Measurements from ENCODE around the gene NXPH4. TPM values are rescaled to one million over a fixed set of nuclear protein-coding genes. Genes with fewer than 3 reads are reported as not detected.

NXPH4 gene
- total RNA-seq, 4 donors from 2014 or later: not detected

DNA sequence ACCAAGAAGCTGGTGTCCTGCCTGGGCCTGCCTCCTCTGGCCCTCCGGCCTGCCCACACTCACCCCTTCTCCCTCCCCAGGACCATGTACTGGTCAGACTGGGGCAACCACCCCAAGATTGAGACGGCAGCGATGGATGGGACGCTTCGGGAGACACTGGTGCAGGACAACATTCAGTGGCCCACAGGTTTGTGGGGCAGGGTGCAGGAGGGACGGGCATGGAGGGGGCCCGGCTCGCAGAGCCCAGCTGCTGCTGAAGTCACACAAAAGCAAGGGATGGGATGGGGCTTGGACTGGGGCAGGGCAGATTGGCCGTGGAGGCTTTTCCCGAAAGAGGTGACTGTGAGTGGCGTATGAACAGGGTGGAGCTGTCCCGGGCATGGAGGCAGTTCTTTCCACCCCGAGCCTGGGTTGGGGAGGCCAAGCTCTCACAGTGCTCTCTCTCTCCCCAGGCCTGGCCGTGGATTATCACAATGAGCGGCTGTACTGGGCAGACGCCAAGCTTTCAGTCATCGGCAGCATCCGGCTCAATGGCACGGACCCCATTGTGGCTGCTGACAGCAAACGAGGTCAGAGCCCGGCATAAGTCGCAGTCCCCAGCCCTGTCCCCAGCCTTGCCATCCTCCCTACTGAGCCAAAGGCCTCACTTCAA lies 7.8 kb upstream of the NXPH4 start:
- Histone ChIP-seq H3K4me3 (no peak overlapping the region), H3K9me3 (no peaks in the 10 kb centered on the region), H3K27ac (no peak overlapping the region), H3K36me3 (no peaks in the 10 kb centered on the region), H3K4me1 (peaks cover 4% of the 10 kb centered on the region in 2 donors), H3K27me3 (no peaks in the 10 kb centered on the region)
- intact Hi-C loops (cut with DNase I; ENCODE audit: low total_unique reads): no loop called here
- in situ Hi-C loops (cut with MboI; ENCODE audit: low sequenced_read_pairs in 4 of 4): no loop called here
- ATAC-seq: no peak
- no peak for DNase-seq
- TF ChIP-seq, protein P1, sequence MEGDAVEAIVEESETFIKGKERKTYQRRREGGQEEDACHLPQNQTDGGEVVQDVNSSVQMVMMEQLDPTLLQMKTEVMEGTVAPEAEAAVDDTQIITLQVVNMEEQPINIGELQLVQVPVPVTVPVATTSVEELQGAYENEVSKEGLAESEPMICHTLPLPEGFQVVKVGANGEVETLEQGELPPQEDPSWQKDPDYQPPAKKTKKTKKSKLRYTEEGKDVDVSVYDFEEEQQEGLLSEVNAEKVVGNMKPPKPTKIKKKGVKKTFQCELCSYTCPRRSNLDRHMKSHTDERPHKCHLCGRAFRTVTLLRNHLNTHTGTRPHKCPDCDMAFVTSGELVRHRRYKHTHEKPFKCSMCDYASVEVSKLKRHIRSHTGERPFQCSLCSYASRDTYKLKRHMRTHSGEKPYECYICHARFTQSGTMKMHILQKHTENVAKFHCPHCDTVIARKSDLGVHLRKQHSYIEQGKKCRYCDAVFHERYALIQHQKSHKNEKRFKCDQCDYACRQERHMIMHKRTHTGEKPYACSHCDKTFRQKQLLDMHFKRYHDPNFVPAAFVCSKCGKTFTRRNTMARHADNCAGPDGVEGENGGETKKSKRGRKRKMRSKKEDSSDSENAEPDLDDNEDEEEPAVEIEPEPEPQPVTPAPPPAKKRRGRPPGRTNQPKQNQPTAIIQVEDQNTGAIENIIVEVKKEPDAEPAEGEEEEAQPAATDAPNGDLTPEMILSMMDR (IDR thresholded peaks at IDR 0.05 in 4 of 5, conservative IDR thresholded peaks at IDR 0.05 in 1 of 5): no peak
- TF ChIP-seq POLR2A (IDR thresholded peaks at IDR 0.05): no peak

DNA sequence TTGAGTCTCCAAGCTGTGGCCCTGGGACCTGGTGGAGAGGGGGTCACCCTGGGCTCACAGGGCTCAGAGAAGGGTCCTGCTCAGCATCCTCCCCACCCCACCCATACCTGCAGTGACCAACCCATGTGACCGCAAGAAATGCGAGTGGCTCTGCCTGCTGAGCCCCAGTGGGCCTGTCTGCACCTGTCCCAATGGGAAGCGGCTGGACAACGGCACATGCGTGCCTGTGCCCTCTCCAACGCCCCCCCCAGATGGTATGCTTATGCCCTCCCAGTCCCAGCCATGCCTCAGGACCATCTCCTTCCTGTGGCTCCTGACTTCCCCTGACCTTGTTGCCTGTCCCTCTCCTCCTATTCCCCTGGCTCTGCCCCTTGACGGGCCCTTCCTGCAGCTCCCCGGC lies 6.7 kb upstream of the NXPH4 start:
- peaks cover 5 to 6% of the 10 kb centered on the region in 2 donors for H3K4me1 ChIP-seq
- H3K36me3 ChIP-seq: no peaks in the 10 kb centered on the region
- TF ChIP-seq, protein P1 (IDR thresholded peaks at IDR 0.05 in 4 of 5, conservative IDR thresholded peaks at IDR 0.05 in 1 of 5): no peak
- TF ChIP-seq POLR2A (IDR thresholded peaks at IDR 0.05): no peak
- H3K9me3 ChIP-seq: no peaks in the 10 kb centered on the region
- no peak overlapping the region for H3K27ac ChIP-seq
- peaks cover under 1 to 6% (median 5%) of the 10 kb centered on the region in 3 donors for H3K27me3 ChIP-seq
- in situ Hi-C loops (cut with MboI; ENCODE audit: low sequenced_read_pairs in 4 of 4): no loop called here
- no peak overlapping the region for H3K4me3 ChIP-seq
- ATAC-seq: no peak
- intact Hi-C loops (cut with DNase I; ENCODE audit: low total_unique reads): no loop called here
- DNase-seq: no peak

DNA sequence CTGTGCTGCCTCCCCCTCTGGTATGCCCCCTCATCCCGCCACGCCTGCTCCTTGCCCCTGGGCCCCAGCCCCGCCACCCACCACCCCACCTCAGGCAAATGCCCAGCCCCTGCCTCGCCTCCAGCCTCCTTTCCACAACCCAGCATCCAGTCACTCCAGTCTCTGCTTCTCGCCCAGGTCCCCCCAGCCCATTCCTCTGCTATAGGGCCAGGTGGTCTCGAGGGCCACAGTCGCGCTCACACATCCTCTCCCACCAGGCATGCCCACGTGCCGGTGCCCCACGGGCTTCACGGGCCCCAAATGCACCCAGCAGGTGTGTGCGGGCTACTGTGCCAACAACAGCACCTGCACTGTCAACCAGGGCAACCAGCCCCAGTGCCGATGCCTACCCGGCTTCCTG lies 6.1 kb upstream of the NXPH4 start:
- intact Hi-C loops (cut with DNase I; ENCODE audit: low total_unique reads) (no loop called here), in situ Hi-C loops (cut with MboI; ENCODE audit: low sequenced_read_pairs in 4 of 4) (no loop called here)
- no peak for ATAC-seq

DNA sequence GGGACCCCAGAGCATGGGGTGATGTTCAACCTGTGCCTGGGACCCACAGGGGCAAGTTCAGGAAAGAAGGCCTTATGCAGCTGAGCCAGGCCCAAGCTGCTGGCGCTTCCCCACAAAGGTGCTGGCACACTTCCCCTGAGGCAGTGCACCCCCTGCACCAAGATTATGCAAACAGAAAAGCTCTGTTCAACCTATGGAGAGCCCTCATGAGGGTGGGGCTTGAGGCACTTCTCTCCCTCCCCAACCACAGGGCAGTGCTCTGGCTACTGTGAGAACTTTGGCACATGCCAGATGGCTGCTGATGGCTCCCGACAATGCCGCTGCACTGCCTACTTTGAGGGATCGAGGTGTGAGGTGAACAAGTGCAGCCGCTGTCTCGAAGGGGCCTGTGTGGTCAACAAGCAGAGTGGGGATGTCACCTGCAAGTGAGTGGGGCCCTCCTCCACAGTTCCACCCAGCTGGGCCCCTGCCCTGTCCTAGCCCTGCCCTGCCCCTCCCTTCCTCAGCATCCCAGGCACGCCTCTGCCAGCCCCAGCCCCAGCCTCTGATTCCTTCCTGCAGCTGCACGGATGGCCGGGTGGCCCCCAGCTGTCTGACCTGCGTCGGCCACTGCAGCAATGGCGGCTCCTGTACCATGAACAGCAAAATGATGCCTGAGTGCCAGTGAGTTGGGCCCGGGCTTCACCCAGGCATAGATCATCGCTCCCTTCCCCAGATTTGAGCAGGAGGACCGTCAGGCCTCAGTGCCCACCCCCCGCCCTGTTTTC lies 5.5 kb upstream of the NXPH4 start:
- Histone ChIP-seq H3K4me1 (peaks cover 6 to 10% of the 10 kb centered on the region in 2 donors), H3K9me3 (no peaks in the 10 kb centered on the region), H3K36me3 (no peaks in the 10 kb centered on the region), H3K27me3 (peaks cover 12 to 17% (median 17%) of the 10 kb centered on the region in 3 donors), H3K4me3 (no peak overlapping the region), H3K27ac (no peak overlapping the region)
- DNase-seq (no peak), ATAC-seq (no peak)
- in situ Hi-C loops (cut with MboI; ENCODE audit: low sequenced_read_pairs in 4 of 4) (no loop called here), intact Hi-C loops (cut with DNase I; ENCODE audit: low total_unique reads) (no loop called here)
- no peak for TF ChIP-seq POLR2A (IDR thresholded peaks at IDR 0.05)
- TF ChIP-seq, protein P1 (IDR thresholded peaks at IDR 0.05 in 4 of 5, conservative IDR thresholded peaks at IDR 0.05 in 1 of 5): no peak

More for the DNA sequence above, 6.1 kb upstream of the NXPH4 start:
- TF ChIP-seq, protein P1 (IDR thresholded peaks at IDR 0.05 in 4 of 5, conservative IDR thresholded peaks at IDR 0.05 in 1 of 5): no peak
- TF ChIP-seq POLR2A (IDR thresholded peaks at IDR 0.05): no peak
- Histone ChIP-seq H3K27me3 (peaks cover 6 to 11% (median 11%) of the 10 kb centered on the region in 3 donors), H3K9me3 (no peaks in the 10 kb centered on the region), H3K27ac (no peak overlapping the region), H3K36me3 (no peaks in the 10 kb centered on the region), H3K4me1 (peaks cover 5 to 6% of the 10 kb centered on the region in 2 donors), H3K4me3 (no peak overlapping the region)
- no peak for DNase-seq

Measured in gastrocnemius medialis (tissue), 4 donors.